IMR-90 (cell line): ENCODE results near the gene RUNX3.

ENCODE experiments used
- CEBPB ChIP-seq: IDR thresholded peaks from 2 replicates; pipeline ENCODE4 v1.6.1; 2012; ENCODE audit warnings: low read depth, low read length, improper control_type of control experiment
- FOS ChIP-seq: fragments of 150-350 bp; IDR thresholded peaks from 2 replicates; pipeline ENCODE4 v1.6.1; 2016; ENCODE audit warnings: low read depth, low read length
- MXI1 ChIP-seq: IDR thresholded peaks from 2 replicates; pipeline ENCODE4 v1.6.1; 2012; ENCODE audit warnings: low read depth, mild to moderate bottlenecking, low read length, moderate library complexity, borderline replicate concordance
- NFE2L2 ChIP-seq: fragments of 150-350 bp; IDR thresholded peaks from 2 replicates; pipeline ENCODE4 v1.6.1; 2016; ENCODE audit warnings: low read depth, mild to moderate bottlenecking, low read length
- POLR2A ChIP-seq: IDR thresholded peaks from 2 replicates; pipeline ENCODE4 v1.6.1; 2012; ENCODE audit warnings: mild to moderate bottlenecking, low read depth, low read length
- RAD21 ChIP-seq: IDR thresholded peaks from 2 replicates; pipeline ENCODE4 v1.6.1; 2012; ENCODE audit warnings: low read length, improper control_type of control experiment
- RCOR1 ChIP-seq: IDR thresholded peaks from 2 replicates; pipeline ENCODE4 v1.6.1; 2012; ENCODE audit warnings: mild to moderate bottlenecking, low read length, improper control_type of control experiment; ENCODE audit not compliant: insufficient replicate concordance
- RFX5 ChIP-seq: IDR thresholded peaks from 2 replicates; pipeline ENCODE4 v1.8.0; 2012; ENCODE audit warnings: low read depth, mild to moderate bottlenecking, low read length, moderate library complexity
- SMC3 ChIP-seq: fragments of 150-350 bp; IDR thresholded peaks from 2 replicates; pipeline ENCODE4 v1.6.1; 2016; ENCODE audit warnings: low read depth, mild to moderate bottlenecking, antibody characterized with exemption, low read length, moderate library complexity
- TF ChIP-seq, protein P1 (sequence below): conservative IDR thresholded peaks from 2 replicates; pipeline ENCODE4 v1.5.1; 2012; ENCODE audit warnings: mild to moderate bottlenecking, low read depth, low read length, improper control_type of control experiment
- TF ChIP-seq, protein P2 (sequence below): fragments of 150-350 bp; IDR thresholded peaks from 2 replicates; pipeline ENCODE4 v1.6.1; 2017; ENCODE audit warnings: mild to moderate bottlenecking, antibody characterized with exemption, low read length, low read depth

DNA sequence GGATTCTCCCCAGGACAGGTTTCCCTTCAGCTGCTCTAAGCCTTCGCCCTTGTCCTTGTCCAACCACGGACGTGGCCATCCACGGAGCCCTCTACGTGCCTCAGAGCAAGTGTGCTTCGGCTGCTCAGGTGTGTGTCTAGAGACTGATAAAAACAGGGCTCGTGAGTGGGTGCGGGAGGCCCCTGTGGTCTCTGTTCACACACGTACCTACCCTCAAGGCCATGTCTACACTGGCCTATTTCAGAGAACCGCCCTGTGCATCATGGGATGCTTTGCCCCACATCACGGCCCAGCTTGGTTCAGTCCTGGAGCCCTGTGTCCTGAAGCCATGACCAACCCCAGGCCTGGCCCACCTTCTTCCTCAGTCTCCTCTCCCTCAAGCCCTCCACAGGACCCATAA is 24.6 kb upstream of the RUNX3 start:
- TF ChIP-seq, protein P1, sequence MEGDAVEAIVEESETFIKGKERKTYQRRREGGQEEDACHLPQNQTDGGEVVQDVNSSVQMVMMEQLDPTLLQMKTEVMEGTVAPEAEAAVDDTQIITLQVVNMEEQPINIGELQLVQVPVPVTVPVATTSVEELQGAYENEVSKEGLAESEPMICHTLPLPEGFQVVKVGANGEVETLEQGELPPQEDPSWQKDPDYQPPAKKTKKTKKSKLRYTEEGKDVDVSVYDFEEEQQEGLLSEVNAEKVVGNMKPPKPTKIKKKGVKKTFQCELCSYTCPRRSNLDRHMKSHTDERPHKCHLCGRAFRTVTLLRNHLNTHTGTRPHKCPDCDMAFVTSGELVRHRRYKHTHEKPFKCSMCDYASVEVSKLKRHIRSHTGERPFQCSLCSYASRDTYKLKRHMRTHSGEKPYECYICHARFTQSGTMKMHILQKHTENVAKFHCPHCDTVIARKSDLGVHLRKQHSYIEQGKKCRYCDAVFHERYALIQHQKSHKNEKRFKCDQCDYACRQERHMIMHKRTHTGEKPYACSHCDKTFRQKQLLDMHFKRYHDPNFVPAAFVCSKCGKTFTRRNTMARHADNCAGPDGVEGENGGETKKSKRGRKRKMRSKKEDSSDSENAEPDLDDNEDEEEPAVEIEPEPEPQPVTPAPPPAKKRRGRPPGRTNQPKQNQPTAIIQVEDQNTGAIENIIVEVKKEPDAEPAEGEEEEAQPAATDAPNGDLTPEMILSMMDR: no peak
- TF ChIP-seq FOS: no peak
- TF ChIP-seq RAD21: no peak
- TF ChIP-seq CEBPB: no peak
- no peak for TF ChIP-seq POLR2A
- no peak for TF ChIP-seq MXI1
- TF ChIP-seq, protein P2, sequence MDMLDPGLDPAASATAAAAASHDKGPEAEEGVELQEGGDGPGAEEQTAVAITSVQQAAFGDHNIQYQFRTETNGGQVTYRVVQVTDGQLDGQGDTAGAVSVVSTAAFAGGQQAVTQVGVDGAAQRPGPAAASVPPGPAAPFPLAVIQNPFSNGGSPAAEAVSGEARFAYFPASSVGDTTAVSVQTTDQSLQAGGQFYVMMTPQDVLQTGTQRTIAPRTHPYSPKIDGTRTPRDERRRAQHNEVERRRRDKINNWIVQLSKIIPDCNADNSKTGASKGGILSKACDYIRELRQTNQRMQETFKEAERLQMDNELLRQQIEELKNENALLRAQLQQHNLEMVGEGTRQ: no peak
- TF ChIP-seq NFE2L2: no peak
- TF ChIP-seq RCOR1: no peak
- no peak for TF ChIP-seq RFX5
- no peak for TF ChIP-seq SMC3
